ENCODE results near the gene SPATA12. TPM values are rescaled to one million over a fixed set of nuclear protein-coding genes. Genes with fewer than 3 reads are reported as not detected.

SPATA12 gene
- total RNA-seq, 4 donors from 2014 or later: not detected

DNA sequence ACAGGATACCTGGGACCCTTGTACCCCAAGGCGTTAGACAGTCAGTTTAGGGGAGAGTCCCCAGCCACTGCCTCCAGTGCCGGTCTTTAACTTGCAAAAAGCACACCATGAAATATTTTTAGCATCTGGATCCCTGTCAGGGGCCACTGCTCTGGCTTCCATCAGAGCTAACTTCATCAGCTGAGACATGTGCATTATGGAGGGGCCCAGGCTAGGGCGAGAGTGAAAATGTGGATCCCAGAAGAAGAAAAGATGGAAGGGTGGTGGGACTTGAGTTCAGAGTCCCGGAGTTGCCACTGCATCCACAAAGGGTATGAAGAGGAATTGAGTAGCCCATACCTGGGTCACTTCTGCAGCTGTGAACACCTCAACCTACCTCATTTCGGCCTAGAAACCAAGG, 23.5 kb upstream of the SPATA12 start:
- no peak for DNase-seq (ENCODE audit: low spot score)
- TF ChIP-seq, protein P1, sequence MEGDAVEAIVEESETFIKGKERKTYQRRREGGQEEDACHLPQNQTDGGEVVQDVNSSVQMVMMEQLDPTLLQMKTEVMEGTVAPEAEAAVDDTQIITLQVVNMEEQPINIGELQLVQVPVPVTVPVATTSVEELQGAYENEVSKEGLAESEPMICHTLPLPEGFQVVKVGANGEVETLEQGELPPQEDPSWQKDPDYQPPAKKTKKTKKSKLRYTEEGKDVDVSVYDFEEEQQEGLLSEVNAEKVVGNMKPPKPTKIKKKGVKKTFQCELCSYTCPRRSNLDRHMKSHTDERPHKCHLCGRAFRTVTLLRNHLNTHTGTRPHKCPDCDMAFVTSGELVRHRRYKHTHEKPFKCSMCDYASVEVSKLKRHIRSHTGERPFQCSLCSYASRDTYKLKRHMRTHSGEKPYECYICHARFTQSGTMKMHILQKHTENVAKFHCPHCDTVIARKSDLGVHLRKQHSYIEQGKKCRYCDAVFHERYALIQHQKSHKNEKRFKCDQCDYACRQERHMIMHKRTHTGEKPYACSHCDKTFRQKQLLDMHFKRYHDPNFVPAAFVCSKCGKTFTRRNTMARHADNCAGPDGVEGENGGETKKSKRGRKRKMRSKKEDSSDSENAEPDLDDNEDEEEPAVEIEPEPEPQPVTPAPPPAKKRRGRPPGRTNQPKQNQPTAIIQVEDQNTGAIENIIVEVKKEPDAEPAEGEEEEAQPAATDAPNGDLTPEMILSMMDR (IDR thresholded peaks at IDR 0.05): no peak
- ATAC-seq (ENCODE audit: low FRiP score): no peak

DNA sequence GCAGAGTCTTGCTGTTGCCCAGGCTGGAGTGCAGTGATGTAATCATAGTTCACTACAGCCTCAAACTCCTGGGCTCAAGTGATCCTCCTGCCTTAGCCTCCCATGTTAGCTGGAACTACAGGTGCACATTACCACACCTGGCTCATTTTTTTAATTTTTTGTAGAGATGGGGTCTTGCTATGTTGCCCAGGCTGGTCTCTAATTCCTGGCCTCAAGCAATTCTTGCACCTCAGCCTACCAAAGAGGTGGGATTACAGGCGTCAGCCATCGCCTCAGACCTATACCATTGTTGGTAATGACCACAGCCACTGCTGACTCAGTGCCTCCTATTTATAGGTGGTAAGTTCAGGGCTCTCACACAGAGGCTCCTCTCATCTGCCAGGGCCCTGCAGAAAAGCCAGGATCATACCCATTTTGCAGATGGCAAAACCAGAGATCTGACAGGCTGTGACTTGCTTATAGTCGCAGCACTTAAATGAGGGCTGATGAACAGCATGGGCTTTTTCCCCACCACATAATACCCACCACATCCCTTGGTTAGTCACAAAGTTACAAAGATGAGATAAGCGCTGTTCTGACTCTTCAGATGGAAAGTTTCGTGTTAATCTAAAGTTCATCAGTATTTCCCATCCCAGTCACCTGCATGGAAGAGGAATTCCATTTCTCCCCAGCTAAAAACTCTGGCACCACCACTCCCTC, 21.8 kb upstream of the SPATA12 start:
- DNase-seq (ENCODE audit: low spot score): no peak
- TF ChIP-seq, protein P1 (IDR thresholded peaks at IDR 0.05): no peak
- no peak for ATAC-seq (ENCODE audit: low FRiP score)

DNA sequence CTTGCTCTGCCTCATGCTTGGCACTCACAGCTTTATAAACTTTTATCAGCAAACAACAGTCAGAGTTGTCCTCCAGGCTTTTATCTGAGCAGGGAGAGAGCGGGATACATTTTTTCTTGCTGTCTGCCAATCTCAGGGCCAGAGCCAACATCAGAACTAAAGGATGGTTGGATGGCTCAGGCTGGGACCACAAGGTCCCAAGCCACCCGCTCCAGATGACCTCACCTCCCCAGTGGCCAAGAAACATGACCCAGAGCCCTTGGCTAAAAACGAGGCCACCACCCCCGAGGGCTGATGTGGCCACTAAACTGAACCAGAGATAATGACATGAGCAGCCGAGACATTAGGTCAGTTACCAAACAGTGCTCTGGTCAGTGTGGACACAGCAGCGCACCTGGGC, 18.8 kb upstream of the SPATA12 start:
- ATAC-seq (ENCODE audit: low FRiP score): no peak
- TF ChIP-seq, protein P1 (IDR thresholded peaks at IDR 0.05): no peak

DNA sequence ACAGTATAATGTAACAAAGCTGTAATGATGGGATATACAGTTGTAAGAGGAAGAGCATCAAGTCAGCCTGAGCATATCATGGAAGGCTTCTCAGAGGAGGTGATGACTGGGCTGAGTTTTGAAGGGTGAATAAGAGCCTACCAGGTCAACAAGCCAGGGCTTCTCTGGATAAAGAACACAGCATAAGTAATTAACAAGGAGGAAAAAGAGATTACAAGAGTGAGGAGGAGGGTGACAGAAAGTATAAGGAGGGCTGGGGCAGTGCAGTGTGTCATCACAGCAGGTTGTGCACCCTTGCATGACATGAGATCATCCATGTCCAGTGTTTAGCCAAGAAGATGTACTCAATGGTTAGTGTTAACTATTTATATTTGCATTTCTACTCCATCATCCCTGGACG, 16.9 kb upstream of the SPATA12 start:
- no peak for DNase-seq (ENCODE audit: low spot score)
- no peak for ATAC-seq (ENCODE audit: low FRiP score)
- TF ChIP-seq, protein P1 (IDR thresholded peaks at IDR 0.05): no peak

More for the DNA sequence above, 18.8 kb upstream of the SPATA12 start:
- no peak for DNase-seq (ENCODE audit: low spot score)

DNA sequence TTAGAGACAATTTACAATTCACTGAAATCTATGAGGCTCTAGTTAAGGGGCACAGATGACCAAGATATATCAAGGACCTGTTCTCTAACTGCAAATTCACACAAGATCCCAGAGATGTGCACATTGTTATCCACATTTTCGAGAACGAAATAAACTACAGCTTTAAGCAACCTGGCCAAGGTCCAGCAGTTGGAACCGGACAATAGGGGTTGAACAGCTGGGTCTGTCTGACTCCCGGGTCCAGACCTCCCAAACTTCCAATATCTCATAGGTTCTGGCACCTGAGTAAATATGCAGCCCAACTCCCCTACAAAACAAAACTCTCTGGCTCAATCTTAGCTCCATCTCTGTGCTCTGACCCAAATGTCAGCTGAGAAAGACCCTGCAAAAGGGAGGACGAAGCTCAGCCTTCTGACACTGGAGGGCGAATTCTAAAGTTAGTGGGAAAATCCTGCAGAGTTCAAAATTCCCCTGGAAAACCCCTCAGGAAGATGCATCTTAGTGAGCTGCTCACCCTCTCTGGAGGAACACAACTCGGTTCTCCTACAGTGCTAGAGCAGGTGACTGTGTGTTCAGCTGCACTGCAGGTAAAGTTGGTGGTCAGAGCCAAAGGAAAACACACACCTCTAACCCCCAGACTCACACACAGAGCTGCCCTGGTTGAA, 14.2 kb upstream of the SPATA12 start:
- DNase-seq (ENCODE audit: low spot score) (no peak), ATAC-seq (ENCODE audit: low FRiP score) (no peak)
- TF ChIP-seq, protein P1 (IDR thresholded peaks at IDR 0.05): no peak

DNA sequence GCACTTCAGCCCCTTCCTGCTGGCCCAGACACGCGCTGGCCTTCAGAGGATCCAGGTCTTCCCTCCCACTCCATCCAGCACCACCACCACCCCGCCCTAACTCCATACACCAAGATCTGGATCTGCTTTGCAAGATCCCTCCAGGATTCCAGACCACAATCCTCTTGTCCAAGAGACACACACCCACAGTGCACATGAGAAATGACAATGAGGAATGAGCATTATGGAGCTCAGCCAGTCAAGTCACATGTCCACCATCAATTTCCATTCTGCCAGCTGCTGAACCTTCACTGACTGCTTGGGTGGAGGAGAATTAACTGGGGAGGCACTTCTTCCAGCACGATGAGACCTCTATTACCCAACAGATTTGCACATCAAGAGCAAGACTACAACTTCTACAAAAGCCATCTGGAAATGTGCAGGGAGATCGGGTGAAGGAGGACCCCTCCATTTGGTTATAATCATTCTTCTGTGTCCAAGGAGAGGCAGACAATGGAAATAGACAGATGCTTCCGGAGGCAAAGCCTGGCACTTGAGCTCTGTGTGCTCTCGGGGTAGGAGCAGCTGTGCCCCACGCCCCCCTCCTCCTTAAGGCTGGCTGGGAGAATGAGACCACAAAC, 12.3 kb upstream of the SPATA12 start:
- ATAC-seq (ENCODE audit: low FRiP score) (peak; percentile 31), DNase-seq (ENCODE audit: low spot score) (no peak)
- TF ChIP-seq, protein P1 (IDR thresholded peaks at IDR 0.05): no peak
